Measurements from ENCODE around the gene CHAD.

GRCh38 chr17:50473901-50474300, 5.2 kb upstream of the CHAD start:
- TF ChIP-seq CTCF (conservative IDR thresholded peaks at IDR 0.05) (no peak), ZFX (IDR thresholded peaks at IDR 0.05) (no peak)

Data from C4-2B (cell line).